ENCODE results near the gene ZNF618.

The ZNF618 gene

DNA sequence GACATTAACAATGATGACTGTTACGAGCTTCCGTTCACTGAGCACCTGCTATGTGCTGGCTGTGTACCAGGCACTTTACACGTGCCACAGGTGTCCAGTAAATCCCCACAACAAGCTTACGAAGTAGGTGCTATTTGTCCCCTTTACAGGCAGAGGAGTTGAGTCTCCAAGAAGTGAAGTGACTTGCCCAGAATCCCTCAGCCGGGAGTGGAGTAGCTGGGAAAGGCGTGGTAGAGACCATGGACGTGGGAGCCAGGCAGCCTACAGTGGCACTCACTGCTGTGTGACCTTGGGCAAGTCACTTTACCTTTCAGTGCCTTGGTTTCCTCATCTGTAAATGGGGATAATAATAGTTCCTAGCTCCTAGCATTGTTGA, 202.7 kb downstream of the ZNF618 start:
- TF ChIP-seq, protein P1, sequence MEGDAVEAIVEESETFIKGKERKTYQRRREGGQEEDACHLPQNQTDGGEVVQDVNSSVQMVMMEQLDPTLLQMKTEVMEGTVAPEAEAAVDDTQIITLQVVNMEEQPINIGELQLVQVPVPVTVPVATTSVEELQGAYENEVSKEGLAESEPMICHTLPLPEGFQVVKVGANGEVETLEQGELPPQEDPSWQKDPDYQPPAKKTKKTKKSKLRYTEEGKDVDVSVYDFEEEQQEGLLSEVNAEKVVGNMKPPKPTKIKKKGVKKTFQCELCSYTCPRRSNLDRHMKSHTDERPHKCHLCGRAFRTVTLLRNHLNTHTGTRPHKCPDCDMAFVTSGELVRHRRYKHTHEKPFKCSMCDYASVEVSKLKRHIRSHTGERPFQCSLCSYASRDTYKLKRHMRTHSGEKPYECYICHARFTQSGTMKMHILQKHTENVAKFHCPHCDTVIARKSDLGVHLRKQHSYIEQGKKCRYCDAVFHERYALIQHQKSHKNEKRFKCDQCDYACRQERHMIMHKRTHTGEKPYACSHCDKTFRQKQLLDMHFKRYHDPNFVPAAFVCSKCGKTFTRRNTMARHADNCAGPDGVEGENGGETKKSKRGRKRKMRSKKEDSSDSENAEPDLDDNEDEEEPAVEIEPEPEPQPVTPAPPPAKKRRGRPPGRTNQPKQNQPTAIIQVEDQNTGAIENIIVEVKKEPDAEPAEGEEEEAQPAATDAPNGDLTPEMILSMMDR (IDR thresholded peaks at IDR 0.05) = no peak

DNA sequence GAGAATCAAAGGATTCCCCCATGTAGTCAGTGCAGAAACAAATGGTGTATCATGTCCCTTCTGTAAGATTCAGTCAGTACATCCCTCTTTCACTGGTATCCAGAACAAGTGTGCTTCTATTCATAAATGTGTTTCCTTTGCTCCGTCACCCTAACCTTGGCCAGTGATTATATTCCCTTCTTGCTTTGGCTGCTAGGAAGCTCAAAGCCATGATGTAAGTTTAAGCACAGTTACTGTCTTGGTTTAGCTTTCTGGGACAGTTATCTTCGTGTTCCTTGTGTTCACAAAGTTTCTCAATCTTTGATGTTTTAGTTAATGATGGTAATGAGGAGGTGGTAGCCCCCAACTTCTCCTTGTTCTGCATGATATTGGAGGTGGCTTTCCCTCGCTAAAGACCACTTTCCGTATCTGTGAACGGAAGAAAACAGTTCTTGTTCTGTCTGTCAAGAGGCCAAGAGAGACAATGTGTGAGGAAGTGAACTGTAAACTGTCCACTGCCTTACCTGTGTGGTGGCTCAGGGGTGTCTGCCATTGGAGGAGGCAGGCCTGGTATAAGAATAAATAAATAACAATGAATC, 204.2 kb downstream of the ZNF618 start:
- TF ChIP-seq, protein P1 (IDR thresholded peaks at IDR 0.05) = no peak

DNA sequence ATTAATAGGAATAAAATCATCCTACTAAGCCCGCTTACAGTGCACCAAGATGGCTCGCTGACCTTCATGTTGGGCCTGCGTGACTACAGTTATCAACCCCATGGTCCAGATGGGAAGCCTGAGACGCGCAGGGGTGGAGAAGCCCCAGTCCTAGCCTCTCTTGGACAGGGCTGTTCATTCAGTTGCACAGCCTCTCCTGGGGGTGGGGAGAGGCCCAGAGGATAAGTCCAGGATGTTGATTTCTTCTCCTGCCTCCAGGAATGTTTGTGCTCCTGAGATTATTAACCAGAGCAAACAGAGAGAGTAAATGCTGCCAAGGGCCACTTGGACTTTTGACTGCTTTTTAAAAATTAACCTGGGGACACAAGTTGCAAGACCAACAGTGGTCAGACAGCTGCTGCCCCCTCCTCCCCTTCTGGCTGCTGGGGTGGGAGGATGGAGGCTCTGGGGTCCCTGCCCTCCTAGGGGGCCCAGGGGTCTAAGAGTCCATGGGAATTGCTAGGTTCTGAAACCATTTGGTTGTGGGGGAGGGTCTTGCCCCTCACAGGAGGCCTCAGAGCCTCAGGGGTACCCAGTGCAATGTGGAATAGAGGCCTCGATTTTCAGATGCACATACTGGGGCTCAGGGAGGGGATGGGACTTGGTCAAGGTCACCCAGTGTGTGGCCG, 204.8 kb downstream of the ZNF618 start:
- TF ChIP-seq, protein P1 (IDR thresholded peaks at IDR 0.05) = no peak

DNA sequence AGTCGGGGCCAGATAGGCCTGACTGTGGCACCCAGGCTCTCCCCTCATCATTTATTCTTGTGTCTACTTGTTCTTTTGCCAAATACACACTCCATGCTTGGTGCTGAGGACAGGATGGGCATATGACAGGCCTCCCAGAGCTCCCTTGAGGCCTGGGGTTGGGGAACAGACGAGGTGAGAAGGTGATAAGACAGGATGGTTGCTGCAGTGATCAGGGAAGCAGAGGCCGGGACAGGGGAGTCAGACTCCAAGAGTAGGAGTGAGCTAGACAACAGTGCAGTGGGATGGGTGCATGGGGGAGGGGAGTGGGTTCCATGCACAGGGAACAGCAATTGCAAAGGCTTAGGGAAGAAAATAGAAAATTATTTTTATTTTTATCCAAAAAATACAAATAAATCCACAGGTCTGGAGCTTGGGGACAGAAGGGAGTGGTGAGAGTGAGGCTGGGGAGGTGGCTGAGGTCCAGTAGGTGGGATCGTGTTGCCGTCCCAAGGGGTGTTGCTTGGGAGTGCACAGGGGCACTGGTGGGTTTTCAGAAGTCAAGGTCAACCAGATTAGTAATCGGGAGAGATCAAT, 205.4 kb downstream of the ZNF618 start:
- TF ChIP-seq, protein P1 (IDR thresholded peaks at IDR 0.05) = no peak

DNA sequence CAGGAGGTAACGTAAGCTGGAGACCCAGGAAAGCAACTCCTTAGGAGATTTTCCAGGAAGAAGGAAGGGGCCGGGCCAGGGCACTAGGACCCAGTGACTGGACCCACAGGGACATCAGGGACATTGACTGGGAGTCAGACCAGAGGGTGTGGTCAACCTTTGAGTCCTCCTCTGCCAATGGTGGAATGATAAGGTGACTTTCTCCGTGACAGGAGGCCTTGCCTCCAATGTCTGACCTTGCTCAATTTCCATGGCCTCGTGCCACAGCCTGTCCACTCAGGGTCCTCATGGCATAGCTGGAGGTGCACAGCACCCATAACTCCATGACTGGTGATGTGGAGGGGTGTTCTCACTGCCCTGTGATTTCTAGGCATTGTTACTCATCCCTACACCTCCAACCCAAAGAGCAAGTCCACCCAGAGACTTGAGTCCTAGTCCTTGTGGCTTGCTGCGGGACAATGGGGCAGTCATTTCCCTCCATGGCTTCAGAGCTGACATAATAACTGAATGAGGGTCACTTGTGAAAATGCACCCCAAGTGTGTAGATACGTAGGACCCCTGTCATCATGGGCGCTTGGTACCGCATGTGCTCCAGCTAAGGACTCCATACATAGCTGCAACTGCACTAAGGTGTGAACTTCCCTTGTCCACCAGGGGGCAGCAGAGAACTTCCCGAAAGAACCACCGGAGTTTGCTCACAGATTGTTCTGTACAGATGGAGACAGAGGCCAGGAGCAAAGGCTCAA, 206.1 kb downstream of the ZNF618 start:
- TF ChIP-seq, protein P1 (IDR thresholded peaks at IDR 0.05) = peak; percentile 86

DNA sequence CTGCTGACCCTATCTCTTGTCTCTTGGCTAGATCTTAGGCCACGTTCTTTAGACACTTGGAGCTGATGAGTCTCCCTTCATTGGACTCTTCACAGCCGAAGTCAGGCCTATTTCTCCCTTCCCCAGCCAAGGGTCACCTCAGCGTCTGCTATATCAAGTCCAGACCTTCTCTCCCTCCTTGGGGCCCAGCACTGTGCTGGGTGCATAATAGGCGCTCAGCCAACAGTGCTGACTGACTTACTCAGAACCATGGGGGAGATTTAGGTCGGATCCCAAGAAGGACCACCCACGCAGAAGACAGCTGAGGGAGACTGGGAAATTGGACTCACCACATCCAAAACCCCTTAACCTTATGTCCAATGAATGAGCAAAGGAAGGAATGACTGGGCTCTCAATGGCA, 207.6 kb downstream of the ZNF618 start:
- TF ChIP-seq, protein P1 (IDR thresholded peaks at IDR 0.05) = no peak

DNA sequence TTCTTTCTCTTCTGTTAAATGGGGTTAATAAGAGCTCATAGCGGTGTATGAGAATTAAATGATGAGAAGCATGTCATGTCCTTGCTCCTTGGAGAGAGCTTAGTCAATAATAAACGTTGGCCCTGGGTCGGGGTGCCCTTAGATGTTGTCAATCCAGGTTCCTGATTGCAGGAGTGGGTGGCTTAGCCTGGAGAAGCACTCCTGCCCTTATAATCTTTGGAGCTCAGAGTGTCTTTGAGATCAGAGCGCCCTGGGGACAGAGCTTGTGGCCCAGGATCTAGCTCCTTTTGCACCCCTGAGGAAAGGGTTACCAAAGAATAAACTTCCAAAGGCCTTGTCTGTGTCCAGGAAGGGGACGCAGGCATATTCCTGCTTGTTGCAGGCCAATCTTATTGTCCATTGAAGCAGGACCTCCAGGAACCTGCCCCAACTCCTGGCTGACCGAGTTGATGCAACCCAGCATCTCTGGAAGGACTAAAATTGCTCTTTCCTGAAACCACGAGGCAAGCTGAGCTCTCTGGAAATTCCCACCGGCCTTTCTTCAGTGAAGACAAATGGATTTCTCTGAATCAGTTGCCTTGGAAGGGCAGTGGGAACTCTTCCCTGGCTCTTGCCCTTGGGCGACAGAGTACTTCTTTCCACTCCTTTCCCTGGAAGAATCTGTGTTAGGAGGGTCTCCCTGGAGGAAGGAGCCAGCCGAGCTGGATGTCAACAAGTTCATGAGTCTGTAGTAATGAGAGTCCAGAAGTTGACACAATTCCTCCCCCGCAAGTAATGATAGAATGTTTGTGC, 208.4 kb downstream of the ZNF618 start:
- TF ChIP-seq, protein P1 (IDR thresholded peaks at IDR 0.05) = no peak

All from LNCAP (cell line).